ENCODE data around the gene MNT.

DNA sequence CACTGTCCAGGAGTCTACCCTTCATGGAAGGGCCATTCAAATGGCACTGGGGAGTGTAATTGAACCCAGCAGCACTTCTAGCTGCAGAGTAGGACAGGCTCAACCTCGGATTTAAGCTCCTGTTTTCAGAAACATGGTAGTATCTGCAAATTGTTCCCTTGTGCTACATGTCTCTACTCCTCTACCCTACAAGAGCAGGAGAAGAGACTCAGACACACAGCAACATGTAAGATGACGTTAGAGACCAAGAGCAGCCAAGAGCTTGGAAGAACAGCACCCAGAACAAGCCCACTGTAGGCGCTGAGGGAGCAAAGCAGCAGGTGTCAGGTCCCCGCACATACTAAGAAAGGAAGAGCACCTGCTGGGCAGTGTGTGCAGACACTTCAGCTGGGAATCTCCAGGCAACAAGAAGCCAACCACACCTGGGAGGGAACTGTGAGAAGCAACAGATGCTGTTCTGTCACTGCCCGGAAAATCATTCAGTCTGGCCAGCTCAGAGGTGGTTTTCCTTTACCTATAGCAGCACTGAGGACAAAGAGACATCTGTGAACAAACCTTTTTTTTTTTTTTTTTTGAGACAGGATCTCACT is 35.6 kb upstream of the MNT start:
- TF ChIP-seq CHD4 (IDR thresholded peaks at IDR 0.05; ENCODE audit: borderline replicate concordance) (no peak), NR3C1 (IDR thresholded peaks at IDR 0.05) (no peak), EP300 (IDR thresholded peaks at IDR 0.05) (no peak)
- TF ChIP-seq, protein P1, sequence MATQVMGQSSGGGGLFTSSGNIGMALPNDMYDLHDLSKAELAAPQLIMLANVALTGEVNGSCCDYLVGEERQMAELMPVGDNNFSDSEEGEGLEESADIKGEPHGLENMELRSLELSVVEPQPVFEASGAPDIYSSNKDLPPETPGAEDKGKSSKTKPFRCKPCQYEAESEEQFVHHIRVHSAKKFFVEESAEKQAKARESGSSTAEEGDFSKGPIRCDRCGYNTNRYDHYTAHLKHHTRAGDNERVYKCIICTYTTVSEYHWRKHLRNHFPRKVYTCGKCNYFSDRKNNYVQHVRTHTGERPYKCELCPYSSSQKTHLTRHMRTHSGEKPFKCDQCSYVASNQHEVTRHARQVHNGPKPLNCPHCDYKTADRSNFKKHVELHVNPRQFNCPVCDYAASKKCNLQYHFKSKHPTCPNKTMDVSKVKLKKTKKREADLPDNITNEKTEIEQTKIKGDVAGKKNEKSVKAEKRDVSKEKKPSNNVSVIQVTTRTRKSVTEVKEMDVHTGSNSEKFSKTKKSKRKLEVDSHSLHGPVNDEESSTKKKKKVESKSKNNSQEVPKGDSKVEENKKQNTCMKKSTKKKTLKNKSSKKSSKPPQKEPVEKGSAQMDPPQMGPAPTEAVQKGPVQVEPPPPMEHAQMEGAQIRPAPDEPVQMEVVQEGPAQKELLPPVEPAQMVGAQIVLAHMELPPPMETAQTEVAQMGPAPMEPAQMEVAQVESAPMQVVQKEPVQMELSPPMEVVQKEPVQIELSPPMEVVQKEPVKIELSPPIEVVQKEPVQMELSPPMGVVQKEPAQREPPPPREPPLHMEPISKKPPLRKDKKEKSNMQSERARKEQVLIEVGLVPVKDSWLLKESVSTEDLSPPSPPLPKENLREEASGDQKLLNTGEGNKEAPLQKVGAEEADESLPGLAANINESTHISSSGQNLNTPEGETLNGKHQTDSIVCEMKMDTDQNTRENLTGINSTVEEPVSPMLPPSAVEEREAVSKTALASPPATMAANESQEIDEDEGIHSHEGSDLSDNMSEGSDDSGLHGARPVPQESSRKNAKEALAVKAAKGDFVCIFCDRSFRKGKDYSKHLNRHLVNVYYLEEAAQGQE (IDR thresholded peaks at IDR 0.05): no peak
- TF ChIP-seq, protein P2, sequence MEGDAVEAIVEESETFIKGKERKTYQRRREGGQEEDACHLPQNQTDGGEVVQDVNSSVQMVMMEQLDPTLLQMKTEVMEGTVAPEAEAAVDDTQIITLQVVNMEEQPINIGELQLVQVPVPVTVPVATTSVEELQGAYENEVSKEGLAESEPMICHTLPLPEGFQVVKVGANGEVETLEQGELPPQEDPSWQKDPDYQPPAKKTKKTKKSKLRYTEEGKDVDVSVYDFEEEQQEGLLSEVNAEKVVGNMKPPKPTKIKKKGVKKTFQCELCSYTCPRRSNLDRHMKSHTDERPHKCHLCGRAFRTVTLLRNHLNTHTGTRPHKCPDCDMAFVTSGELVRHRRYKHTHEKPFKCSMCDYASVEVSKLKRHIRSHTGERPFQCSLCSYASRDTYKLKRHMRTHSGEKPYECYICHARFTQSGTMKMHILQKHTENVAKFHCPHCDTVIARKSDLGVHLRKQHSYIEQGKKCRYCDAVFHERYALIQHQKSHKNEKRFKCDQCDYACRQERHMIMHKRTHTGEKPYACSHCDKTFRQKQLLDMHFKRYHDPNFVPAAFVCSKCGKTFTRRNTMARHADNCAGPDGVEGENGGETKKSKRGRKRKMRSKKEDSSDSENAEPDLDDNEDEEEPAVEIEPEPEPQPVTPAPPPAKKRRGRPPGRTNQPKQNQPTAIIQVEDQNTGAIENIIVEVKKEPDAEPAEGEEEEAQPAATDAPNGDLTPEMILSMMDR (IDR thresholded peaks at IDR 0.05): no peak
- TF ChIP-seq, protein P3, sequence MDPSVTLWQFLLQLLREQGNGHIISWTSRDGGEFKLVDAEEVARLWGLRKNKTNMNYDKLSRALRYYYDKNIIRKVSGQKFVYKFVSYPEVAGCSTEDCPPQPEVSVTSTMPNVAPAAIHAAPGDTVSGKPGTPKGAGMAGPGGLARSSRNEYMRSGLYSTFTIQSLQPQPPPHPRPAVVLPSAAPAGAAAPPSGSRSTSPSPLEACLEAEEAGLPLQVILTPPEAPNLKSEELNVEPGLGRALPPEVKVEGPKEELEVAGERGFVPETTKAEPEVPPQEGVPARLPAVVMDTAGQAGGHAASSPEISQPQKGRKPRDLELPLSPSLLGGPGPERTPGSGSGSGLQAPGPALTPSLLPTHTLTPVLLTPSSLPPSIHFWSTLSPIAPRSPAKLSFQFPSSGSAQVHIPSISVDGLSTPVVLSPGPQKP (IDR thresholded peaks at IDR 0.05; ENCODE audit: low read depth, low read length): no peak
